IPS-18c (cell line): ENCODE results near the gene PSMF1.

Experiments used
- H3K4me3 ChIP-seq: 2 replicates; pipeline ENCODE4 v1.7.0; 2013; ENCODE audit warnings: low read depth, mild to moderate bottlenecking, low read length, moderate library complexity; ENCODE audit not compliant: insufficient read depth
- H3K9me3 ChIP-seq: one replicate; pipeline ENCODE4 v1.6.1; 2013; ENCODE audit warnings: mild to moderate bottlenecking, low read length, moderate library complexity; ENCODE audit not compliant: control insufficient read depth, insufficient read depth

Gene PSMF1

DNA sequence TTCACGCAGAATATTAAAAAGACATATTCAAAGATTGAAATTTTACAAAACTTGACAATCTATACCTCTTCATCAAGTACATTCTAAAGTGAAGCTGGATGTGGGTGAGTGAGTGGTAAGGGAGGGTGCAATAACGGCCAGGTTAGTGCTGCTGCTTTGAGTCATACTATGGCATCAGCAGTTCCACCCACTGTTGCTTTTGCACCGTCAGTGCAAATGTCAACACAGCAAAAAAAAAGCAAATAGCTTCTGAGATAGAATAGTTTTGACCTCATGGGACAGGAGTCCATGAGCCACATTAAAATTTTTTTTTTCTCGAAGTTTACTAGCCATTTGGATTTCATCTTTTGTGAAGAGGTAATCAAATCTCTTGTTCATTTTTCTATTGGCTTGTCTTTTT lies 31.8 kb downstream of the PSMF1 start:
- no peaks in the 10 kb centered on the region for H3K9me3 ChIP-seq
- H3K4me3 ChIP-seq, result no peak overlapping the region

- H3K4me3 ChIP-seq, result no peak overlapping the region
Observed at GRCh38 chr20:1150968-1151367, 32.6 kb downstream of the PSMF1 start.

DNA sequence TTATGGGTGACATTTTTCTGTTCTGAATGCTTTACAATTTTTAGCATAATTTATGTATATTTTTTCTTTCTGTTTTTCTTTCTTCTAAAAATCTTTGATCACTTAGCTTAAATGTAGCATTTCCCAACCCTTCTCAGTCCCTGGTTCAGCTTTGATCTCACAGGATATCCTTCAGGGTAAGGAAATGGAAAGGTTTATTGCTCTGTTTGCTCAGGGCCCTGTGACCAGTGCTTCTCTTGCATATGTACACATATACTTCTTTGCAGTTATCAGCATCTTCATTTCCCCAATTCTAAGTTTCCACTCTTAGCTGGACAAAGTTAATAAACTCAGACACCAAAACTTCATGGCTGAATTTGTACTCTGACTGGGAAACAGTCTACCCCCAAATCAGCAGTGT lies 35.8 kb downstream of the PSMF1 start:
- H3K4me3 ChIP-seq, result no peak overlapping the region
- no peaks in the 10 kb centered on the region for H3K9me3 ChIP-seq

More at GRCh38 chr20:1150968-1151367, 32.6 kb downstream of the PSMF1 start:
- no peaks in the 10 kb centered on the region for H3K9me3 ChIP-seq

DNA sequence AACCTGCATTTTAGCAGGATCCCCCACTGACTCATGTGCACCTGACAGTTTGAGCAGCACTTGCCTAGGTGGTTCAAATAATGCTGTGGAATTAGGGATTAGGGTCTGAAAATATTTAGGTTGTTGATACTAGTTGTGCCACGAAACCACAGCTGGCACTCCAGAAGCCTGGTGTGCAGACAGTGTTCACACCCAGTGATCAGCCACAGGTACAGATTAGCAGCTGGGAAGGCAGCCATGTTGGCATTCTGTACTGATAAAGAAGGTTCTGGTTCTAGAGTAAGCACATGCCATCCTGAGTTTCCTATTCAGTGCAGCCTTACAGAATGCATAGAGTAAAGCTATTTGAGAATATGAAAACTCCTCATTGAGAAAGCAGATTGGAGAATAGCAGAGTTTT lies 36.3 kb downstream of the PSMF1 start:
- Histone ChIP-seq H3K4me3 (no peak overlapping the region), H3K9me3 (no peaks in the 10 kb centered on the region)

DNA sequence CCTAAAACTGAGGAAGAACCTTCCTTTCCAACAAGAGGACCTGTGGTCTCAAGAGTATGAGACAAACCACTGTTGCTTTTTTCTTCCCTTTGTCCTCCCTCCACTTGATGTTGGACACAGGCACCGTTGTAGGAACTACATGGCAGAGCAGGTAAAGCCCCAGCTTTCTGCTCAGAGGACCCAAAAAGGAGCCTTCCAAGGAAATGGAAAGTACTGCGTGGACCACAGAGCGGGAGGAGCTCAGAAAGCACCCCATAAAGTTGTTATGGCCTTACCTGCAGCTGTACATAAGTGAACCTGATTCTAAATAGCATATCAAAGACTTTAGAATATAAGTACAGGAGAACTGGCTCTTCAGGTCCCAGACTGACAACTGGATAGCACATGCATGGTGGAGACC lies 36.9 kb downstream of the PSMF1 start:
- Histone ChIP-seq H3K9me3 (no peaks in the 10 kb centered on the region), H3K4me3 (no peak overlapping the region)

DNA sequence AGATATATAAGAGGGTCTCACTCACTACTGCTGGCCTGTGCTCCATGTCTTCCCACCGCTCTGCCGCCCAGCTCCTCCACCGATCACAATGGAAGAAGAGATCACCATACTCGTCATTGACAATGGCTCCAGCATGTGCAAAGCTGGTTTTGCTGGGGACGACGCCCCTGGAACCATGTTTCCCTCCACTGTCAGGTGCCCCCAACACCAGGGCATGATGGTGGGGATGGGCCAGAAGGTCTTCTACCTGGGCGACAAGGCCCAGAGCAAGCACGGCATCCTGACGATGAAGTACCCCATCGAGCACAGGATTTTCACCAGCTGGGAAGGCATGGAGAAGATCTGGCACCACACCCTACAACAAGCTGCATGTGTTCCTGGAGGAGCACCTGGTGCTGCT lies 42.1 kb downstream of the PSMF1 start:
- Histone ChIP-seq H3K4me3 (no peak overlapping the region), H3K9me3 (no peaks in the 10 kb centered on the region)

DNA sequence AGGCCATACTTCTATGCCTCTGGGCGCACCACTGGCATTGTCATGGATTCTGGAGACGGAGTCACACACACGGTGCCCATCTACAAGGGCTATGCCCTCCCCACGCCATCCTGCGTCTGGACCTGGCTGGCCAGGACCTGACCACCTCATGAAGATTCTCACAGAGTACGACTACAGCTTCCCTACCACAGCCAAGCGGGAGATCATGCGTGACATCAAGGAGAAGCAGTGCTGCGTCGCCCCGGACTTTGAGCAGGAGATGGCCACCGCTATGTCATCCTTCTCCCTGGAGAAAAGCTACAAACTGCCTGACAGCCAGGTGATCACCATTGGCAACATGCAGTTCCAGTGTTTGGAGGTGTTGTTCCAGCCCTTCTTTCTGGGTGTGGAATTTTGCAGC lies 42.6 kb downstream of the PSMF1 start:
- Histone ChIP-seq H3K4me3 (no peak overlapping the region), H3K9me3 (no peaks in the 10 kb centered on the region)

DNA sequence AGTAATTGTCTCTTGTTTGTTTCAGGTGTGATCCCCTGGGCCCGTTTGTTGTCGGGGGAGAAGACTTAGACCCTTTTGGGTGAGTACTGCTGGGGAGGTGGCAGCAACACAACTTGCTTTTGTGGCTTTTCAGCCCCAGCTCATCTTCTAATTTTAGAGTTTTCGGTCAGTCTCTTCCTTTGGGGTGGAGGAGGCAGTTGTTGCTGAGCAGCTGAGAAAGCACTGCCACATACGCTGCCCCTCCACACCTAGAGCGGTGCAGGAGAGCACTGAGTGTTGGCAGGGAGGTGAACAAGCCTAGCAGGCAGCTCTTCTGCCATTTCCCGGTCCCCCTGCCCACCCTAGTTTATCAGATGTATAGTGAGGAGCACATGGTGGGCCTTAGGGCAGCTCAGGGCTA lies 44.7 kb downstream of the PSMF1 start:
- Histone ChIP-seq H3K4me3 (no peak overlapping the region), H3K9me3 (no peaks in the 10 kb centered on the region)

GRCh38 chr20:1163653-1164052 lies 45.3 kb downstream of the PSMF1 start:
- H3K4me3 ChIP-seq, result no peak overlapping the region
- H3K9me3 ChIP-seq, result no peaks in the 10 kb centered on the region

DNA sequence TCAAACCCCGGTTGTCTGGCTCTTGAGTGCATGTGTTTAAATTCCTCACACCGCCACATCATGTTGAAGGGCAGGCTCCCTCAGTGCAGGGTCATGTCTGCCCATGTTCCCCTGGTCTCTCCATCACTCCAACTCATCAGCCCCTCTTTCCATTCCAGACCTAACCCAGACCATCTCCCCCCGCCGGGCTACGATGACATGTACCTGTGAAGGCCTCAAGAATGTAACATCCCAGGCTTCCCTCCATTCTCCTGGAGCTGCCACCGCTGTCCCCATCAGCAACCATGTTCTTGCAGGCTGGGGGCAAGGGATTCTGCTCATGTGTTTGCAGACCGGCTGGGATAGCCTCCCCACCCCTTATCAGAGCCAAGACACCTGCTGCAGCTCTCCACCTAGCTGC lies 46.5 kb downstream of the PSMF1 start:
- Histone ChIP-seq H3K4me3 (no peak overlapping the region), H3K9me3 (no peaks in the 10 kb centered on the region)

DNA sequence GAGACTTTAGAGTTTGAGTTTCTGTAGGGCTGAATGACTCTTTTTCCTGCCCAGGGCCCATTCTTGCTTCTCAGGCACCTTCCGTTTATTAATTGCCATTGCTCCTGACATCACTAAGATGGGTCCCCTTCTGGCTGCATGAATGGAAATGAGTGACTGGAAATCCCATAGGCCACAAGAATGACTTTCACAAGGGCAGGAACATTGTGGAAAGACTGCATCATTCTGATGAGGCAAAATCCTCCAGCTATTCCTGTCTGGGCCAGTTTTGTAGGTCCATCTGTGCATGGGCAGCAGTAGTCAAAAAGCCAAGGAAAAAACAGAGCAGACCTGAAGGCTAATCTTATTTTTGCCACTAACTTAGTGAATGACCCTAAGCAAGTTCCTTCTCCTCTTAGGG lies 47.1 kb downstream of the PSMF1 start:
- Histone ChIP-seq H3K9me3 (no peaks in the 10 kb centered on the region), H3K4me3 (no peak overlapping the region)

- Histone ChIP-seq H3K4me3 (no peak overlapping the region), H3K9me3 (no peaks in the 10 kb centered on the region)
Observed at GRCh38 chr20:1165941-1166340, 47.5 kb downstream of the PSMF1 start.

GRCh38 chr20:1166948-1167720 lies 48.7 kb downstream of the PSMF1 start:
- H3K9me3 ChIP-seq, result no peaks in the 10 kb centered on the region
- no peak overlapping the region for H3K4me3 ChIP-seq

GRCh38 chr20:1169224-1169623 lies 50.8 kb downstream of the PSMF1 start:
- Histone ChIP-seq H3K4me3 (no peak overlapping the region), H3K9me3 (no peaks in the 10 kb centered on the region)

DNA sequence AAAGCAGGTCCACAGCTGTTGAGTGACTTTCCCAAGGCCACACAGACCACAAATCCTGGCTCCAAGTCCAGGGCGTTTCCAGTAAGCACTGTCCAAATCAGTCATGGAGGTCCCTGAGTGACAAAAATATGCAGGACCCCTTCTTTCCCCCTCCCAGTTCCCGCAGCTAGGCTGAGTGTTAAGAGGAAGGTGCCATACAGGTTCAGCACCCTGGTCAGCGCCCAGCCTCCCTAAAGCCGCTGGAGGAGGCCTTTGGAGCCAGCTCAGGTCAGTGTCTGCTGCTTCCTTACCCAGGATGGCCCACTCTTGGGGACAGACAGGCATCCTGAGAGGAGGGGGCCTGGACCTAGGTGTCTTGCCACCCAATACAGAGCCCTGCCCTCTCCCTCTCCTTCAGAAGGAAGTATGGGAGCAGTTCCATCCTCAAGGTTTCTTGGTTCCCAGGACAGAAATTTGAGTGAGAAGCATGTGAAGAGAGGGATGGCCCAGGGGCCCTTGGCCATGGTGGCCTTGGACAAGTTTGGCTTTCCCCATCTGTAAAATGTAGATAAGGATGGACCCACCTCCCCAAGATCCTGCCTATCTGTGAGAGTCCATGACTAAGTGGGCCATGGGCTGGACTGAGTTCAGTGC lies 53.2 kb downstream of the PSMF1 start:
- Histone ChIP-seq H3K4me3 (no peak overlapping the region), H3K9me3 (no peaks in the 10 kb centered on the region)

- no peaks in the 10 kb centered on the region for H3K9me3 ChIP-seq
- H3K4me3 ChIP-seq, result no peak overlapping the region
Observed at GRCh38 chr20:1173698-1174097, 55.3 kb downstream of the PSMF1 start.

GRCh38 chr20:1174787-1175186 lies 56.4 kb downstream of the PSMF1 start:
- Histone ChIP-seq H3K4me3 (no peak overlapping the region), H3K9me3 (no peaks in the 10 kb centered on the region)

GRCh38 chr20:1177680-1178079 lies 59.3 kb downstream of the PSMF1 start:
- Histone ChIP-seq H3K9me3 (no peaks in the 10 kb centered on the region), H3K4me3 (no peak overlapping the region)

GRCh38 chr20:1178103-1178502 lies 59.7 kb downstream of the PSMF1 start:
- H3K4me3 ChIP-seq, result no peak overlapping the region
- H3K9me3 ChIP-seq, result no peaks in the 10 kb centered on the region
